ENCODE results near the gene TCF19.

TCF19 gene

GRCh38 chr6:31129130-31129529, 29.3 kb upstream of the TCF19 start:
- DNase-seq, result no peak

GRCh38 chr6:31130751-31131150, 27.6 kb upstream of the TCF19 start:
- DNase-seq, result no peak

GRCh38 chr6:31131595-31131994, 26.8 kb upstream of the TCF19 start:
- DNase-seq, result no peak

- DNase-seq, result no peak
Measured at GRCh38 chr6:31132806-31133205, 25.6 kb upstream of the TCF19 start.

GRCh38 chr6:31135710-31136109, 22.7 kb upstream of the TCF19 start:
- no peak for DNase-seq

- no peak for DNase-seq
Measured at GRCh38 chr6:31138982-31139381, 19.4 kb upstream of the TCF19 start, which contains the start of gene PSORS1C2. PSORS1C2 (minus strand) TSS chr6:31139066; CDS start chr6:31139026, 40 bp downstream.

- no peak for DNase-seq
Measured at GRCh38 chr6:31139599-31139998, 18.8 kb upstream of the TCF19 start.

- DNase-seq, result no peak
Measured at GRCh38 chr6:31140643-31141042, 17.7 kb upstream of the TCF19 start.

- DNase-seq, result no peak
Measured at GRCh38 chr6:31142361-31142761, 16.0 kb upstream of the TCF19 start.

GRCh38 chr6:31143148-31143547, 15.2 kb upstream of the TCF19 start:
- DNase-seq, result no peak

GRCh38 chr6:31144296-31144969, 14.0 kb upstream of the TCF19 start:
- DNase-seq, result no peak

- DNase-seq, result no peak
Measured at GRCh38 chr6:31144970-31145340, 13.4 kb upstream of the TCF19 start.

- DNase-seq, result no peak
Measured at GRCh38 chr6:31145386-31145785, 13.0 kb upstream of the TCF19 start.

- no peak for DNase-seq
Measured at GRCh38 chr6:31149827-31150447, 8.5 kb upstream of the TCF19 start.

GRCh38 chr6:31152781-31153180, 5.6 kb upstream of the TCF19 start:
- no peak for DNase-seq

- DNase-seq, result no peak
Measured at GRCh38 chr6:31154436-31154835, 4.0 kb upstream of the TCF19 start.

- no peak for DNase-seq
Measured at GRCh38 chr6:31156641-31157040, 1.7 kb upstream of the TCF19 start.

- no peak for DNase-seq
Measured at GRCh38 chr6:31157513-31158139, 763 bp upstream of the TCF19 start, which contains the start of gene CCHCR1. CCHCR1 (minus strand) TSS chr6:31157802; CDS start chr6:31157600, 202 bp downstream.

GRCh38 chr6:31158863-31159855, 770 bp downstream of the TCF19 start:
- peak; percentile 33 for DNase-seq

- no peak for DNase-seq
Measured at GRCh38 chr6:31161216-31162126, 3.1 kb downstream of the TCF19 start.

GRCh38 chr6:31162463-31163165, 4.2 kb downstream of the TCF19 start:
- no peak for DNase-seq
